GM21515 (cell line): Measurements from ENCODE around the gene RREB1.
A peak's percentile ranks its signal among the peaks of the same experiment; 100 is the strongest.

Source experiments
- ATAC-seq: cut with Tn5 transposase; IDR thresholded peaks from one replicate; pipeline ENCODE4 v1.9.1; 2021; ENCODE audit not compliant: unreplicated experiment

Gene RREB1

DNA sequence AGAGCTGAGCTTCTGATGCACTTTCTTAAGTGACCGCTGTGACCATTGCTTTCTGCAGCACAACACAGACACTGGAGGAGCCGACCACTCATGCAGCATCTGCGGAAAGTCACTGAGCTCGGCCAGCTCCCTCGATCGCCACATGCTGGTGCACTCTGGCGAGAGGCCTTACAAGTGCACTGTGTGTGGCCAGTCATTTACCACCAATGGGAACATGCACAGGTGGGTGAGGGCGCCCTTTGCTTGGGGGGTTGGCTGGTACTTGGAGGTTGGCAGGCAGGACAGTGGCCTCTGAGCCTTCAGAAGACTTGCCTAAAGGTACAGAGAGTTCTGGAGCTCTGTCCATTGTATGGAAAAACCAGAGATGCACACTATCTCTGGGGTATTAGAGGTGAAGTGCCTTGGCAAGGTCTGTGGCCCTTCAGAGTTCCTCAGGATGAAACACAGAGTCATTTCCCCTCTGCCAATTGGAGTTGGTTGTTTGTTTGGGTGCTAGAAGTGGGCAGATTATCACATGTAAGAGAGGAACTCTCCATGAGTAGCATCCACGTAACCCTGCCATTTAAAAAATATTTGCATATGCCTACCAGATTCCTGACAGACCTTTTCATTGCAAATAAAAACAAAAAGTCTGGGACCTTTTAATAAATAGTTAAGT lies 81.5 kb downstream of the RREB1 start:
- no peak for ATAC-seq

DNA sequence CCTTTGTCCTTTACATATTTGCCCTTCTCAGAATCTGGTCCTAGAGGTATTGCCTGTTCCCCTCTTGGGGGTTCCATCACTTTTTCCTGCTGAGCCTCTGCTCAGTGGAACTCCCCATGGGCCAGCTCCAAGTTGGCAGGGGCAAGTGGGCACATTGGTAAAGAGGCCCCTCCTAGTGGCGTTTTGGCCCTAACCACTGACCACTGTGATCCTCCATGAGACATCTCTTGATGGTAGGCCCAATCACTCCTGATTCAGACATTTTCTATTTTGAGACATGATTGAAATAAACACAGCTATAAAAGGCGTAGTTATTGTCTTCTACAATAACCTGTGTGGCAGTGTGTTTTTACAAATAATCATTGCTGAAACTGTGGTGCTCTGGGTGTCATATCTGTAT lies 83.0 kb downstream of the RREB1 start:
- no peak for ATAC-seq

- no peak for ATAC-seq
These were observed 85.4 kb downstream of the RREB1 start for GRCh38 chr6:7193122-7193521.

DNA sequence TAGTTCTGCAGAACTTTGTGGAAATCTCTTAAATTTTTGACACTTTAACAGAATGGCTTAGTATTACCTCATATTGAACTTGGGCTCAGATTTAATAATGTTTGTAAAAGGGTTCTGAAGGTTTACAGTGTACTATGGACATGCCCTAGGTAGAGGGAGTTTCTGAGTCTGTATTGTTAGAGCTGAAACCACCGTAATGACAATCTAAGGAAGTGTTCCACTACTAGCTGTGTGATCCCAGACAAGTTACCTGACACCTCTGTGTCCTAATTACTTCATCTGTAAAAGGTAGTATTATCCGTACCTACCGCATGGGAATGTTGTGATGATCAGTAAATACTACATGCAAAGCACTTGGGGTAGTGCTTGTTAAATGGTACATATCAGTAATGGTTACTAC lies 86.9 kb downstream of the RREB1 start:
- ATAC-seq, result no peak

DNA sequence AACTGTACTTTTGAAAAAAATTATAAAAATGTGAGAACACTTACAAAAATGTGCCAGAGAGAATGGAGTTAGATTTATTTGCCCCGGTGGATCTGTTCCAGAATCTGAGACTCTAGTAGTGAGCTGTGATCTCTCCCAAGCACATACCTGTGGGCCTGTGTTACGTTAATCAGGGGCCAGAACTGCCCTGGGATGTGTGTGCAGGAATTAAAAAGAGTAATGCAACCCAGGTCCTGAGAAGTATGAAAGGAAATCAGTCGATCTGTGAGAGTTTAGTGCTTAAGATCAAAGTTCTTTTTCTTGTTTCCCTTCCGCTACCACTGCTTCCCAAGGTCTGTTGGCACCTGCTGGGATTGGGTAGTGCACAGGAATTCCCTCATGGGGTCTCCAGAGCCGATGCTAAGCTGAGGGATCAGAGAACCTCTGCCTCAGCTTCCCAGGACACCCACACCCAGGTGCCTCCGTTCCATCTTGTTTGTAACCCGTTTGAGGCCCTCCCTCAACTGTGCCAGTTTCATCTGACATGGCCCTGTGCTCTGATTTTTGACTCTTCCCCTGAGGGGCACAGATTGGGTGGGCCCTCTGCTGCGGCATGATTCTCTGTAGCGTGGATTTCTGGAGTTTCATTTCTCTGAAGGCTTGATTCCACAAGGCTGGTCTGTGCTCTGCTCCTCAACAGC lies 87.7 kb downstream of the RREB1 start:
- no peak for ATAC-seq

DNA sequence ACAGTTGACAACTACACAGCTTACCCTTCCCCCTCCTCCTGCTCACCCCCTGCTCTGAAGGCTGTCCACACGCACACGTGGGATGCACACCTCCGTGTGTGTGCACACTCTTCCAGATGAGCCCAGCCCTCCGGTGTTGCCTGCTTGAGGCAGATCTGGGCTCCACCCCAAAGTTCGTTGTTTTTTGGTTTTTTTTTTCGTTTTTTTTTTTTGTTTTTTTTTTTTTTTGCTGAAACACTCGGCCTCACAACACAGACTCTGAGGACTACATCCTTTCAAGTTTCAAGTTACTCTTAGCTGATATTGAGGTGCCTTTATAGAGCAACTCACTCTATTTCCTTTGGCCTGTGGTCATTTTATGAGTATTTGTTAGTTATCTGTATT lies 88.2 kb downstream of the RREB1 start:
- no peak for ATAC-seq

- ATAC-seq, result no peak
These were observed 89.0 kb downstream of the RREB1 start for GRCh38 chr6:7196685-7197283.

DNA sequence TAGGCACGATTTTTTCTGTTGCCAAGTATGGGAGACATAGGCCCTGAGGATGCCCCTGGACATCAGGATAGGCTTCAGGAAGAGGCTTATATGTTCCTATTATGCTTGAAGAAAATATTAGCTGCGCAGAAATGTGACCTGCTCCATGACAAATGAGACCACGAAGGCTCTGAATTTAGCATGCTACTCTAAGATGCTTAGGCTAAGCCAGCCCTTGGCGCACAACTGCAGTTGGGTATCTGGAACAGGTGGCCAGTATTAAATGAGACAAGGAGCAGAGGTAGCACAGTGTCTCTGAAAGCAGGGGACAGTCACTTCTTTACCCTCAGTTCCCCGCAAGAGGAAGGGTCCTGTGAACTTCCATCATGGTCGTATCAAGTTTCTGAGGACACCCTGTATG lies 90.0 kb downstream of the RREB1 start:
- ATAC-seq, result no peak

GRCh38 chr6:7198833-7199800 lies 91.4 kb downstream of the RREB1 start:
- ATAC-seq, result no peak

- ATAC-seq, result no peak
These were observed 93.1 kb downstream of the RREB1 start for GRCh38 chr6:7200598-7201443.

DNA sequence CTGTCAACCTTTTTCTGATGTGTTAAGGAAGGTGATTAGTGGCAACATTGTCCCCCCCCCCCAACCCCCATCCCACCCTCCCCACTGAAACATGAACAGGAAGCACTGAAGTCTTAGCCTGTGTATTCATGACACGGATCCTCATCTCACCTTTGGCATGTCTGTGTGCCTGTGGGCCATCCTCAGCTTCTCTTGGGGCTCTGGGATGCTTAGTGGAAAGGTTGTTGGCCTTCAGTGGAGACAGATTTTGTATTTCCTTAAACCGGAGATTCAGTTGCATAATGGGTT lies 93.6 kb downstream of the RREB1 start:
- no peak for ATAC-seq

DNA sequence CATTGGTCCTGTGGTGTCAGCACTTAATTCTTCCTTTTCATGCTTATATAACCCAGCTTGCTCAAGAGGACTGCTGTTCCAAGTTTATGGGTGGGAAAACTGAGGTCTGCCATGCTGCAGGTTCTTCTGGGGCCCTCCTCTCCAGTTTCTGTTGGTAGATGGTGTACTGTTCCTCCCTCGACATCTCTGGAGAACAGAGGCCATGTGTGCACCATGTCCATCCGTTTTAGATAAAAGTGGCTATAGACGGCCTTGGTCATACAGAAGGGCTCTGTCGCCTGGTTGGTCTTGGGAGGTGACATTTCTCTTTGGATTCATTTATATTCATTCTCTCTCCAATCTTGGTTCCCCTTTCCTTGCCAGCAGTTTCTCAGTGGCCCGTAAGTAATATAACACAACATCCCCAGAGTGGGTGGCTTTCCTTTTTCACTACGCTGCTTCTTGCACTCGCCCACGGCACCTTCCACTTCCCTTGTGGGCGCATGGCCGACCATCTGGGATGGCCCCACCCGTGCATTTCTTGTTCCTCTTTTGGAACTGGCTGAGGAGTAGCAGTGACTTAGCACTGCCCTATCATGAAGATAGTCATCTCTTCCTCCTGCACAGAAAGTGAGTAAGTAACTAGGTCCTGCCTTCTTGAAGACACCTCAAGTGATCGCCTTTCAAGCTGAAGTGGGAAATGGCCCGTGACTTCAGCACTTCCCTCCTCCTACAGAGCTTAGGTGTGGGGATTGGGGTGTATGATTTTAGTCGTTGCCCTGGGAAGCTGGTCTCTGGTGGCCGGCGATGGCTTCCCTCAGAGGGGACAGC lies 94.2 kb downstream of the RREB1 start:
- peak; percentile 93 for ATAC-seq

DNA sequence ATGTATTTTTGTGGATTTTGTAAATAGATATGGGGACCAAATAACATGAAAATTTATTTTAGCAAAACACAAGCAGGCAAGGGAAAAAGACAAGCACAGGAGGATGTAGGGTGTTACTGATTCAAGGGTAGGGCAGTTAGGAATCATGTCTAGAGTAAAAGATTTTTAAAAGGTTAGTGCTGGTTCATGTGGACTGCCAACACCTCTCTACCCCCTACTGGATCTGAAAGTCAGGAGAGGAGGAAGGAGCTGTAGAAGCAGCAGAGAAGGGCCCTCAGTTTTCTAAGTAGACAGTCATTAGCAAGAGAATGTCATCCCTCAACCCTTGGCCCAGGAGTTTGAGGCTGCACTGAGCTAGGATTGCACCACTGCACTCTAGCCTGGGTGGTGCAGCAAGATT lies 95.2 kb downstream of the RREB1 start:
- ATAC-seq, result no peak

DNA sequence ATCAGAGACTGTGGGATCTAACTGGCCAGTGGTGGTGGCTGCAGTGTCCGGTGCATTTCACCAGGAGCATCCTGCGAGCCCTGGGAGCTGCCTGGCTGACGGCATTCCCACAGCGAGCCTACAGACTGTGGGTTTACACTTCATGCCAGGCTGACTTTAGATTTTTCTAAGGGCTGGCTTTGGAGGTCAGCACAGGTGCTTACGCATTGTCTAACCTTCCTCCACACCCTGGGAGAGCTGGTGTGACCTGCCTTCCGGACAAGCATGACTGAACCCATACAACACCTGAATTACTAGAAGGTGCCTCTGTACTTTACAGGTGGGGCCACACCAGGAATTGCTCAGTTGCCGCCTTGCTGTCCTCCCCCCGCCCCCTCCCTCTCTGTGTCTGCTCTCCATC lies 96.2 kb downstream of the RREB1 start:
- no peak for ATAC-seq

DNA sequence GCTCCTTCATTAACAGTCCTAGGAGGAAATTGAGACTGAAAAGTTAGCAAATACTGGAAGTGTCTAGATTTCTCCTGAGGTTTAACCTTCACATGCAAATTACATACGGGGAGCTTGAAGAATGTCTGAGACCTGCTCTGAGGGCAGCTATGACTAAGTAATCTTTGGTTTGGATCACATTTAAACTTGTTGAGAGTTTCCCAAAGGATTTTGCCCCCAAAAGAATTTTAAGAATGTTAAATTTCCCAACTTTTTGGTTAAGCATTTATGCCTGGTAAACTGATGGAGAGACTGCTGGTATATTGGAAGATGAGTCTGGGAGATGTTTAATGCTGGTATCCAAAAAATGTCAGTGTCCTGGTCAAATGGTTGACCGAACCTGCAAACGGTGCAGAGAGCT lies 97.0 kb downstream of the RREB1 start:
- no peak for ATAC-seq

GRCh38 chr6:7207720-7208119 lies 100.0 kb downstream of the RREB1 start:
- no peak for ATAC-seq

DNA sequence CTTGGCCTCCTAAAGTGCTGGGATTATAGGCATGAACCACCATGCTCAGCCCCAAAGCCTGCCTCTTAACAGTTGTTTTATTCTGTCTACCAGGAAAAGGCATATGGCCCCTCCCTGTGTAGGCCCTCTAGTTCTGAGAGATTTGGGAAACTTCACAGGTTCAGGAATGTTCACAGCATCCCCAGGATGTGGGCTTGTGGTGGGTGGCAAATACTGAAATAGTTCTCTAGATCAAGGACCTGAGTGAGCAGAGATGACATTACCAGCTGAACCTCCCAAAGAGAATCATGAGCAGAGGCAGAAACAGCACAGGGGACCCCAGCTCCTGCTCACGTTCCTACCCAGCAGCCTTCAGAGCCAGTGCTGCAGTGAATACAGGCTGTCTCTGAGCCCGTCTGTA lies 105.7 kb downstream of the RREB1 start:
- ATAC-seq, result no peak

DNA sequence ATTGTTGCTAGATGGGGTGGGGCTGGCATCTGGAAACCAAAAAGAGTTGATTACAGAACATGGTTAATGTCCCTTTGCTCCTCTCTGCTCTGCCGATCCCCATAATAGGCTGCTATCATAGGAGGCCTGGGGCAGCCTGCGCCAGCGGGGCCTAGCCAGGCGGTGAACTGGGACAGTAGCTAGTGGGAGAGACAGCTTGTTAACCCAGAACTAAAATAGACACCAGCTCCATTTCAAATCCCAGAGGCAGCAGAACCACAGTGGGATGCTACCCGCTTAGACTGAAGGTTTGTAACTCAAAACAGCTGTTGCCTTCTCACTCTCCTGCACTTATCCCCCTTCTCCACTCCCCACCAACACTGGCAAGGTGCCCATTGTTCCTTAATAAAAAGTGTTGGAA lies 106.7 kb downstream of the RREB1 start:
- no peak for ATAC-seq

DNA sequence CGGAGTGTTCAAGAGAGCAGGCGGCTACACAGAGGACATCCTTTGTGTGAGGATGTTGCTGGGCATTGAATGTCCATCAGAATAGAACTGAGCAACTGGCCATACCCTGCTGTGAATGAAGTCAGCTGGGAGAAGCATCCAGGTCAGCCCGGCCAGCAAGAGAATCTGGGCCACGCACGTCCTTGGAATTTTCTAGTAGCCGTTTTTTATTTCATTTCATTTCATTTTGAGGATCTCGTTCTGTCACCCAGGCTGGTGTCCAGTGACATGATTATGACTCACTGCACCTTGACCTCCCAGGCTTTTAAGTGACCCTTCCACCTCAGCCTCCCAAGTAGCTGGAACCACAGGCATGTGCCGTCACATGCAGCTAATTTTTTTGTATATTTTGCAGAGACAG lies 107.4 kb downstream of the RREB1 start:
- no peak for ATAC-seq

DNA sequence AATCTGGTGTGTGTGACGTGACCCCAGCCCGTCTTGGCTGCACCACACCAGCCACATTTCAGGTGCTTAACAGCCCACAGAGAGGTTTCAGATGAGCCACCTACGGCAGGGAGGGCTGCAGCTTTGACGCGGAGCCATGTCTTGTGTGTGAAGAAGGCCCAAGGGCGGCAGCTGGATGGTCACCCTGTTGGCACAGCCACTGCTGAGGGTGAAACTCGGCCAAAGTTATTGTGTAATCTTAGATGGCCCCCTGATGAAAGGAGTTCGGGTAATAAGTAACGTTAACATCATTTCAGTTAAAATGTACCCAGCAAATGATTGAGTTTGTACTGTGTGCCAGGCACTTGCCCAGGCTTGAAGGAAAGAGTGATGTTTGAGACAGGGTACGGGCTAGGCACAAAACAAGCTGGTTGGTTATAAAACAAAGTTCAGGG lies 108.1 kb downstream of the RREB1 start:
- ATAC-seq, result no peak
